ENCODE results near the gene ANO4.

Gene ANO4

DNA sequence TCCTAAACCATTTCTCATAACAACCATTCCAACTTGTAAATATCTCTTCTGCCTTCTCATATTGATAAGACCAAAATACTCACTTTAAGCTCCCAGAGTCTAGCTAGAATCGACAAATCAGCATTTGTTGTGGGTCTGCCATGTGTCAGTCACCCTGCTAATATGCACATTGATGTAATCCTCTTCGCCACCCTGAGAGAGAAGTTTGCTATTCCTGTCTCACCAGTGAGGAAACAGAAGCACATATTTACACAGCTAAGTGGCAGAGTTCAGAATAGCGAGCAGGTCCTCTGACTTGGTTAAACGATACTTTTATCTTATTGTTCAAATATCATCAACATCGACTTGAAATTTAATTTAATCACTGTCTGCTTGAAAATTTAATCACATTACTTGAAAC lies 142.1 kb downstream of the ANO4 start:
- no peak overlapping the region for H3K18ac ChIP-seq (ENCODE audit: low read length)
- no peak overlapping the region for H3K4me3 ChIP-seq (ENCODE audit: low read length in 2 of 2)
- H2BK15ac ChIP-seq (ENCODE audit: low read length) = no peak overlapping the region
- H2AK5ac ChIP-seq (ENCODE audit: low read depth, low read length) = no peak overlapping the region
- no peak overlapping the region for H2BK12ac ChIP-seq (ENCODE audit: low read length)
- no peaks in the 10 kb centered on the region for H3K4me1 ChIP-seq (ENCODE audit: control insufficient read depth in 2 of 2, insufficient read depth in 1 of 2, low read depth in 1 of 2, low read length in 2 of 2)
- H2AFZ ChIP-seq (ENCODE audit: low read length) = no peak overlapping the region
- no CpG with 5 or more reads among the region's 5 CpGs for WGBS, 2 donors (ENCODE audit: extremely low coverage in 2 of 2, insufficient read length in 2 of 2, insufficient replicate concordance in 1 of 2)
- no peaks in the 10 kb centered on the region for H3K36me3 ChIP-seq (replicated peaks in 1 of 2; ENCODE audit: control insufficient read depth in 2 of 2, insufficient read depth in 2 of 2, low read length in 2 of 2)
- H3K23ac ChIP-seq (ENCODE audit: low read depth, low read length, poor library complexity) = no peak overlapping the region
- H4K91ac ChIP-seq (ENCODE audit: low read depth, low read length, poor library complexity) = no peak overlapping the region
- no peaks in the 10 kb centered on the region for H3K9me3 ChIP-seq (replicated peaks in 1 of 2; ENCODE audit: control insufficient read depth in 2 of 2, insufficient read depth in 1 of 2, low read depth in 1 of 2, low read length in 2 of 2)
- no peak overlapping the region for H3K4ac ChIP-seq (ENCODE audit: low read length)
- no peak overlapping the region for H3K4me2 ChIP-seq (ENCODE audit: insufficient read depth, low read length, poor library complexity, severe bottlenecking)
- H3K27me3 ChIP-seq (ENCODE audit: control insufficient read depth in 3 of 3, insufficient read depth in 3 of 3, low read depth in 1 of 3, low read length in 3 of 3) = no peaks in the 10 kb centered on the region
- H3K14ac ChIP-seq (ENCODE audit: low read length) = no peak overlapping the region
- no peak overlapping the region for H3K27ac ChIP-seq (replicated peaks; ENCODE audit: low read length)
- no peak for DNase-seq (ENCODE audit: low spot score)
- no peak overlapping the region for H4K8ac ChIP-seq (ENCODE audit: low read depth, low read length)
- no peak overlapping the region for H2BK120ac ChIP-seq (ENCODE audit: low read depth, low read length)
- no peaks in the 10 kb centered on the region for H3K79me1 ChIP-seq (ENCODE audit: low read depth, low read length)
- no peak overlapping the region for H3K9ac ChIP-seq (ENCODE audit: low read depth, low read length, poor library complexity)
- no peak overlapping the region for H2BK5ac ChIP-seq (ENCODE audit: low read length)

DNA sequence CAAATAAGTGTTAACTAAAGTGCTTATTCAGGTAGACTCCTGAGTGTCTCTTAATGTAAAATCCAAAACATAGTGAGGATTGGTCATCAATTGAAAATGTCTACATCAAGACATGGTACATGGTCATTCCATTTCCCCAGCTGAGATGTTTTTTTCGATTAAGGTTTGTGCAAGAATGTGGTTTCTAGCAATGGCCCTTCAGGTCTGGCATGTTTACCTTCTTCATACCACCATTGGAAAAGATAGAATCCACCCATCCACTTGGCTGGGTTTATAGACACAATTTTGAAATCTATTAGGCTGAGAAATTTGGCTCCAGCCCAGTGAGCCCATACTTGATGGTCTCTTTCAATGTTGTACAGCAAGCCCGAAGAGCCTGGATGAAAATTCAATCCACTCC lies 145.9 kb downstream of the ANO4 start:
- H3K4me2 ChIP-seq (ENCODE audit: insufficient read depth, low read length, poor library complexity, severe bottlenecking) = no peak overlapping the region
- DNase-seq (ENCODE audit: low spot score) = no peak
- no peak overlapping the region for H2AK5ac ChIP-seq (ENCODE audit: low read depth, low read length)
- no peak overlapping the region for H2BK12ac ChIP-seq (ENCODE audit: low read length)
- H3K36me3 ChIP-seq (replicated peaks in 1 of 2; ENCODE audit: control insufficient read depth in 2 of 2, insufficient read depth in 2 of 2, low read length in 2 of 2) = no peaks in the 10 kb centered on the region
- no peak overlapping the region for H3K23ac ChIP-seq (ENCODE audit: low read depth, low read length, poor library complexity)
- no CpG with 5 or more reads among the region's 2 CpGs for WGBS, 2 donors (ENCODE audit: extremely low coverage in 2 of 2, insufficient read length in 2 of 2, insufficient replicate concordance in 1 of 2)
- no peak overlapping the region for H4K91ac ChIP-seq (ENCODE audit: low read depth, low read length, poor library complexity)
- no peak overlapping the region for H3K4ac ChIP-seq (ENCODE audit: low read length)
- H3K27ac ChIP-seq (replicated peaks; ENCODE audit: low read length) = no peak overlapping the region
- H3K9me3 ChIP-seq (replicated peaks in 1 of 2; ENCODE audit: control insufficient read depth in 2 of 2, insufficient read depth in 1 of 2, low read depth in 1 of 2, low read length in 2 of 2) = no peaks in the 10 kb centered on the region
- H2BK15ac ChIP-seq (ENCODE audit: low read length) = no peak overlapping the region
- H3K27me3 ChIP-seq (ENCODE audit: control insufficient read depth in 3 of 3, insufficient read depth in 3 of 3, low read depth in 1 of 3, low read length in 3 of 3) = no peaks in the 10 kb centered on the region
- H3K18ac ChIP-seq (ENCODE audit: low read length) = no peak overlapping the region
- H3K4me1 ChIP-seq (ENCODE audit: control insufficient read depth in 2 of 2, insufficient read depth in 1 of 2, low read depth in 1 of 2, low read length in 2 of 2) = no peaks in the 10 kb centered on the region
- H2BK120ac ChIP-seq (ENCODE audit: low read depth, low read length) = no peak overlapping the region
- H3K9ac ChIP-seq (ENCODE audit: low read depth, low read length, poor library complexity) = no peak overlapping the region
- H2BK5ac ChIP-seq (ENCODE audit: low read length) = no peak overlapping the region
- H4K8ac ChIP-seq (ENCODE audit: low read depth, low read length) = no peak overlapping the region
- no peak overlapping the region for H3K14ac ChIP-seq (ENCODE audit: low read length)
- no peak overlapping the region for H3K4me3 ChIP-seq (ENCODE audit: low read length in 2 of 2)
- no peaks in the 10 kb centered on the region for H3K79me1 ChIP-seq (ENCODE audit: low read depth, low read length)
- no peak overlapping the region for H2AFZ ChIP-seq (ENCODE audit: low read length)

DNA sequence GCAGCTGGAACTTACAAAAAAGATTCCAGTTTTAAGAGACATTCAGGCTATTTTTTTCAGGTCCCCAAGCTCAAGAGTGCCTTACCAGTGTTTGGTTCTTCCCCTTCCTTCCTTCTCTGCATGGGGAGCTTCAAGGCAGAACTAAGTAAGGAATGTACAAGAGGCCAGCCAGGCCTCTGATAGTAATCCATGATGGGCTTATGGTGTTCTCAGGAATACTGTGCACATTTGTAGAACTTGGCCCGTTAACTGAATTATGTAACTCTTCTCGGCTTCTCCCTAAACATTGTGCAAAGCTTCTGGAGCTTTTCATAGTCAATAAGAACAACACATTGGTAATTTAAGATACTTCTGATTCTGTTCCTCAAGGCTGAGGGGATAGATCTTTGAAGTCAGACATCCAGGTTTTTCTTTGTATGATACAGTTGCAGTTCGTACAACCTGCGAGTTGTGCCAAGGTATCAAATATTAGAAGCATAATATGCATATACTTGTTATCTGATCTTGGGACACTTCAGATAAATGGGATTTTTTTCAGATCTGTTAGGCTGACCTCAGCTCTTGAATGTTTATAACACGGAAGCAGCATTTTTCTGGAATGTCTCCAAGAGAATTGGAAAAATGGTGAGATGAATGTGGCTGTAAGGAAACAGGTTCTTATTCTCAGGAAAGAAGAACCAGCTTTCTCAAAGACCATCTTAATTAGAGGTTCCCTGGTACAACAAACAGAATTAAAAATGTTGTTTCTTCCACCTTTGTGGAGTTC lies 148.6 kb downstream of the ANO4 start:
- Histone ChIP-seq H2BK15ac (ENCODE audit: low read length) (no peak overlapping the region), H3K27ac (replicated peaks; ENCODE audit: low read length) (no peak overlapping the region), H3K14ac (ENCODE audit: low read length) (no peak overlapping the region), H3K4me3 (ENCODE audit: low read length in 2 of 2) (no peak overlapping the region), H3K4me1 (ENCODE audit: control insufficient read depth in 2 of 2, insufficient read depth in 1 of 2, low read depth in 1 of 2, low read length in 2 of 2) (no peaks in the 10 kb centered on the region), H4K8ac (ENCODE audit: low read depth, low read length) (no peak overlapping the region), H2AK5ac (ENCODE audit: low read depth, low read length) (no peak overlapping the region), H3K4me2 (ENCODE audit: insufficient read depth, low read length, poor library complexity, severe bottlenecking) (no peak overlapping the region), H3K4ac (ENCODE audit: low read length) (no peak overlapping the region), H4K91ac (ENCODE audit: low read depth, low read length, poor library complexity) (no peak overlapping the region), H2AFZ (ENCODE audit: low read length) (no peak overlapping the region), H3K18ac (ENCODE audit: low read length) (no peak overlapping the region), H2BK5ac (ENCODE audit: low read length) (no peak overlapping the region), H3K36me3 (replicated peaks in 1 of 2; ENCODE audit: control insufficient read depth in 2 of 2, insufficient read depth in 2 of 2, low read length in 2 of 2) (no peaks in the 10 kb centered on the region), H2BK12ac (ENCODE audit: low read length) (no peak overlapping the region), H2BK120ac (ENCODE audit: low read depth, low read length) (no peak overlapping the region), H3K23ac (ENCODE audit: low read depth, low read length, poor library complexity) (no peak overlapping the region), H3K9me3 (replicated peaks in 1 of 2; ENCODE audit: control insufficient read depth in 2 of 2, insufficient read depth in 1 of 2, low read depth in 1 of 2, low read length in 2 of 2) (no peaks in the 10 kb centered on the region), H3K27me3 (ENCODE audit: control insufficient read depth in 3 of 3, insufficient read depth in 3 of 3, low read depth in 1 of 3, low read length in 3 of 3) (no peaks in the 10 kb centered on the region), H3K79me1 (ENCODE audit: low read depth, low read length) (no peaks in the 10 kb centered on the region), H3K9ac (ENCODE audit: low read depth, low read length, poor library complexity) (no peak overlapping the region)
- DNase-seq (ENCODE audit: low spot score) = no peak
- no CpG with 5 or more reads among the region's 5 CpGs for whole genome bisulfite sequencing, 2 donors (ENCODE audit: extremely low coverage in 2 of 2, insufficient read length in 2 of 2, insufficient replicate concordance in 1 of 2)

DNA sequence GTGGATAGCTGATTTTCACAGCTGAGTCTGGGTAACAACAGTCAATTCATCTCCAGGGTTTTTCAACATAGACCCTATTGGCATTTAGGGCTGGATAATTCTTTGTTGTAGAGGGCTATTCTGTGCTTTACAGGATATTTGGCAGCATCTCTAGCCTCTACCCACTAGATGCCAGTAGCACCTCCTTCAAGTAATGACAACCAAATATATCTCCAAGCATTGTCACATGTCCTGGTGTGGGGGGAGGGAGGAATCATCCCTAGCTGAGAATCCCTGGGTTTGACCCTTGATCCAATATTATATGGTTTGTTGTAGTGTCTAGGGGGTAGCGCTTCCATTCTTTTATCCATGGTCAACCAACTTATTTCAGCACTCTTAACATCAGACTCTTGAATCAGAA lies 157.2 kb downstream of the ANO4 start:
- H2BK120ac ChIP-seq (ENCODE audit: low read depth, low read length) = no peak overlapping the region
- no peak overlapping the region for H4K91ac ChIP-seq (ENCODE audit: low read depth, low read length, poor library complexity)
- H2BK12ac ChIP-seq (ENCODE audit: low read length) = no peak overlapping the region
- no peak overlapping the region for H2BK5ac ChIP-seq (ENCODE audit: low read length)
- no peaks in the 10 kb centered on the region for H3K9me3 ChIP-seq (replicated peaks in 1 of 2; ENCODE audit: control insufficient read depth in 2 of 2, insufficient read depth in 1 of 2, low read depth in 1 of 2, low read length in 2 of 2)
- no peak overlapping the region for H2AK5ac ChIP-seq (ENCODE audit: low read depth, low read length)
- no peak overlapping the region for H4K8ac ChIP-seq (ENCODE audit: low read depth, low read length)
- H3K14ac ChIP-seq (ENCODE audit: low read length) = no peak overlapping the region
- no peak for DNase-seq (ENCODE audit: low spot score)
- H3K23ac ChIP-seq (ENCODE audit: low read depth, low read length, poor library complexity) = no peak overlapping the region
- no peak overlapping the region for H3K4me3 ChIP-seq (ENCODE audit: low read length in 2 of 2)
- no peaks in the 10 kb centered on the region for H3K27me3 ChIP-seq (ENCODE audit: control insufficient read depth in 3 of 3, insufficient read depth in 3 of 3, low read depth in 1 of 3, low read length in 3 of 3)
- H3K27ac ChIP-seq (replicated peaks; ENCODE audit: low read length) = no peak overlapping the region
- H2BK15ac ChIP-seq (ENCODE audit: low read length) = no peak overlapping the region
- H3K79me1 ChIP-seq (ENCODE audit: low read depth, low read length) = no peaks in the 10 kb centered on the region
- no peak overlapping the region for H3K4ac ChIP-seq (ENCODE audit: low read length)
- peak overlapping the region; percentile 7 for H3K9ac ChIP-seq (ENCODE audit: low read depth, low read length, poor library complexity)
- no peak overlapping the region for H3K18ac ChIP-seq (ENCODE audit: low read length)
- no peaks in the 10 kb centered on the region for H3K36me3 ChIP-seq (replicated peaks in 1 of 2; ENCODE audit: control insufficient read depth in 2 of 2, insufficient read depth in 2 of 2, low read length in 2 of 2)
- no CpG with 5 or more reads among the region's 1 CpG for WGBS, 2 donors (ENCODE audit: extremely low coverage in 2 of 2, insufficient read length in 2 of 2, insufficient replicate concordance in 1 of 2)
- H2AFZ ChIP-seq (ENCODE audit: low read length) = no peak overlapping the region
- no peak overlapping the region for H3K4me2 ChIP-seq (ENCODE audit: insufficient read depth, low read length, poor library complexity, severe bottlenecking)
- H3K4me1 ChIP-seq (ENCODE audit: control insufficient read depth in 2 of 2, insufficient read depth in 1 of 2, low read depth in 1 of 2, low read length in 2 of 2) = peaks cover 0 to 9% of the 10 kb centered on the region in 2 donors
